ENCODE results near the gene ERF.

DNA sequence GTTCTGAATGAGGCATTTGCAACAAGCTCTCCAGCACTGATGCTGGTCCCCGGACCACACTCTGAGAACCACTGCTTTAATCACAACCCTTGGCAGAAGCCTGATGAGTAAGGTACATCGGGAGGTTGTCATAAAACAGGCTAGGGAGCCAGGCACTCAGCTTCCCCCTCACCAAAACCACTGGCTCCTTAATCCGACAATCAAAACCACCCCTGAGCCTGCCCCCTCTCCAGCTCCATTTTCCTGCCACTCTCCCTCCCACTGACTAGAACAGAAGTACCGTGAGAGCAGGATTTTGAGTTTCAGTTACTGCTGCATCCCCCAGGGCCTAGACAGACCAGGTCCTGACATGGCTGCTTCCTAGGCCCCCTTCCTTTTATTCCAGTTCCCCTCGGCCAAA, 19.7 kb downstream of the ERF start:
- TF ChIP-seq BHLHE40 (IDR thresholded peaks at IDR 0.05; ENCODE audit: low read depth, low read length), result no peak
- TF ChIP-seq POLR2A (IDR thresholded peaks at IDR 0.05; ENCODE audit: low read depth, low read length), result no peak
- TF ChIP-seq, protein P1, sequence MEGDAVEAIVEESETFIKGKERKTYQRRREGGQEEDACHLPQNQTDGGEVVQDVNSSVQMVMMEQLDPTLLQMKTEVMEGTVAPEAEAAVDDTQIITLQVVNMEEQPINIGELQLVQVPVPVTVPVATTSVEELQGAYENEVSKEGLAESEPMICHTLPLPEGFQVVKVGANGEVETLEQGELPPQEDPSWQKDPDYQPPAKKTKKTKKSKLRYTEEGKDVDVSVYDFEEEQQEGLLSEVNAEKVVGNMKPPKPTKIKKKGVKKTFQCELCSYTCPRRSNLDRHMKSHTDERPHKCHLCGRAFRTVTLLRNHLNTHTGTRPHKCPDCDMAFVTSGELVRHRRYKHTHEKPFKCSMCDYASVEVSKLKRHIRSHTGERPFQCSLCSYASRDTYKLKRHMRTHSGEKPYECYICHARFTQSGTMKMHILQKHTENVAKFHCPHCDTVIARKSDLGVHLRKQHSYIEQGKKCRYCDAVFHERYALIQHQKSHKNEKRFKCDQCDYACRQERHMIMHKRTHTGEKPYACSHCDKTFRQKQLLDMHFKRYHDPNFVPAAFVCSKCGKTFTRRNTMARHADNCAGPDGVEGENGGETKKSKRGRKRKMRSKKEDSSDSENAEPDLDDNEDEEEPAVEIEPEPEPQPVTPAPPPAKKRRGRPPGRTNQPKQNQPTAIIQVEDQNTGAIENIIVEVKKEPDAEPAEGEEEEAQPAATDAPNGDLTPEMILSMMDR (conservative IDR thresholded peaks at IDR 0.05; ENCODE audit: low read depth, low read length), result no peak
- no peak for TF ChIP-seq MAFK (IDR thresholded peaks at IDR 0.05; ENCODE audit: low read depth, low read length)
- TF ChIP-seq SMC3 (IDR thresholded peaks at IDR 0.05; ENCODE audit: low read depth, low read length), result no peak
- TF ChIP-seq RFX5 (IDR thresholded peaks at IDR 0.05; ENCODE audit: low read depth, low read length), result no peak
- no peak for TF ChIP-seq NFE2L2 (IDR thresholded peaks at IDR 0.05; ENCODE audit: low read depth, low read length)
- no peak for TF ChIP-seq RAD21 (IDR thresholded peaks at IDR 0.05; ENCODE audit: low read length)
- no peak for TF ChIP-seq CHD1 (IDR thresholded peaks at IDR 0.05; ENCODE audit: low read depth, low read length)
- TF ChIP-seq, protein P2, sequence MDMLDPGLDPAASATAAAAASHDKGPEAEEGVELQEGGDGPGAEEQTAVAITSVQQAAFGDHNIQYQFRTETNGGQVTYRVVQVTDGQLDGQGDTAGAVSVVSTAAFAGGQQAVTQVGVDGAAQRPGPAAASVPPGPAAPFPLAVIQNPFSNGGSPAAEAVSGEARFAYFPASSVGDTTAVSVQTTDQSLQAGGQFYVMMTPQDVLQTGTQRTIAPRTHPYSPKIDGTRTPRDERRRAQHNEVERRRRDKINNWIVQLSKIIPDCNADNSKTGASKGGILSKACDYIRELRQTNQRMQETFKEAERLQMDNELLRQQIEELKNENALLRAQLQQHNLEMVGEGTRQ (IDR thresholded peaks at IDR 0.05; ENCODE audit: low read depth, low read length), result no peak
- TF ChIP-seq CEBPB (IDR thresholded peaks at IDR 0.05; ENCODE audit: low read depth, low read length), result no peak
- no peak for TF ChIP-seq MAZ (IDR thresholded peaks at IDR 0.05; ENCODE audit: borderline replicate concordance, low read depth, low read length)
